ENCODE measurements around the gene DNM2.

DNA sequence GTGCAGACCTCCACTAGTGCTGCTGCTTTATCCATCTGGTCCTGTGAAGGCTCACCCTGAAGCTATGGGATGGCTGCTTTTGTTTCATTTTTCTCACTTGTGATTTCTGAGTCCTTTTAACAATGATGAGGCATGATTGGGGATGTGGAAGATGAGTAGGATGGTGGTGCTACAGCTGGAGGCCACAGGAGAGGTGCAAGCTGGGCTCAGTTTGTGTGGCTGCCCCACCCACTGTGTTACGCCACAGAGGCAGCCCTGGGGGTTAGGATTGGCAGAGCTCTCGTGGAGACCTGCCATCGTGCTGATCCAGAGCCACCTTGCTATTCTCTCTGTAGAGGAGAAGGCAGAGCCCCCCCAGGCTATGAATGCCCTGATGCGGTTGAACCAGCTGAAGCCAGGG is 36.2 kb upstream of the DNM2 start:
- TF ChIP-seq CTCF (conservative IDR thresholded peaks at IDR 0.05) (no peak), ZFX (IDR thresholded peaks at IDR 0.05) (no peak)
